ENCODE measurements around the gene PRRC2C. TPM values are rescaled to one million over a fixed set of nuclear protein-coding genes. Genes with fewer than 3 reads are reported as not detected.

The PRRC2C gene
- total and polyA plus RNA-seq, 2 experiments from 2014 or later = 47.0 to 88.9 TPM

- Histone ChIP-seq H3K9ac (no peak overlapping the region), H2AFZ (no peak overlapping the region), H3K9me2 (ENCODE audit: insufficient read depth) (no peaks in the 10 kb centered on the region), H3K79me2 (ENCODE audit: insufficient read depth) (no peaks in the 10 kb centered on the region), H3K36me3 (ENCODE audit: low read depth) (no peaks in the 10 kb centered on the region), H4K20me1 (ENCODE audit: insufficient read depth) (no peaks in the 10 kb centered on the region), H3F3A (ENCODE audit: insufficient read depth) (peaks cover 6% of the 10 kb centered on the region; the same call in 1 of the 2 replicates), H3K4me1 (ENCODE audit: insufficient read depth) (peaks cover 5% of the 10 kb centered on the region), H3K4me3 (no peak overlapping the region), H3K9me3 (ENCODE audit: low read depth) (no peaks in the 10 kb centered on the region), H3K4me2 (ENCODE audit: unreplicated experiment) (no peak overlapping the region), H3K27me3 (replicated peaks; ENCODE audit: insufficient read depth) (no peaks in the 10 kb centered on the region), H3K27ac (no peak overlapping the region)
- peak; percentile 12 for DNase-seq
- in situ Hi-C loops (cut with MboI) = no loop called here
- TF ChIP-seq EZH2phosphoT487 (IDR thresholded peaks at IDR 0.05; ENCODE audit: insufficient read depth, low read depth) = no peak
- TF ChIP-seq EZH2 (IDR thresholded peaks at IDR 0.05; ENCODE audit: insufficient read depth, poor library complexity, severe bottlenecking) = no peak
Observed at GRCh38 chr1:171446386-171446785, 38.9 kb upstream of the PRRC2C start.

DNA sequence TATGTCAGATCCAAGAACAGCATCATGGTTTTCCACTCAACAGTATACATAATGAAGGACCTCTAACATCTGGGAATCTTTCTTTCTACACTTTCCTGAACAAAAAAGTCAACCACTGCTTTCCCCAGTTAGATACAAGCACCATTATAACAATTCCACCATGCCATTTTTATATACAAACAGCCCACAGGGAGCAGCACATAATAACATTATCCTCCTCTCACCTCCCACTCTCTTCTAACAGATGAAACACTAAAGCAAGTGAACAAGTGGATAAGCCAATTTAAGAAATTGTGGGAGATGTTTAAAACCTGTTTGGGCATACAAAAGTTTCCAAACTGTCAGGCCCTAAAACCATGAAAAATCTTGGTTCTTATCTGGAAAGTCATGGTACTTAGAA lies 29.4 kb upstream of the PRRC2C start:
- Histone ChIP-seq H3K4me2 (ENCODE audit: unreplicated experiment) (no peak overlapping the region), H3F3A (ENCODE audit: insufficient read depth) (no peaks in the 10 kb centered on the region; the same call in 1 of the 2 replicates), H3K4me1 (ENCODE audit: insufficient read depth) (no peaks in the 10 kb centered on the region), H3K9me2 (ENCODE audit: insufficient read depth) (no peaks in the 10 kb centered on the region), H3K9ac (no peak overlapping the region), H3K36me3 (ENCODE audit: low read depth) (no peaks in the 10 kb centered on the region), H3K4me3 (no peak overlapping the region), H2AFZ (no peak overlapping the region), H3K27ac (no peak overlapping the region), H3K27me3 (replicated peaks; ENCODE audit: insufficient read depth) (no peaks in the 10 kb centered on the region), H3K9me3 (ENCODE audit: low read depth) (no peaks in the 10 kb centered on the region), H3K79me2 (ENCODE audit: insufficient read depth) (no peaks in the 10 kb centered on the region), H4K20me1 (ENCODE audit: insufficient read depth) (no peaks in the 10 kb centered on the region)
- no peak for DNase-seq
- TF ChIP-seq EZH2phosphoT487 (IDR thresholded peaks at IDR 0.05; ENCODE audit: insufficient read depth, low read depth) (no peak), EZH2 (IDR thresholded peaks at IDR 0.05; ENCODE audit: insufficient read depth, poor library complexity, severe bottlenecking) (no peak)
- in situ Hi-C loops (cut with MboI) = no loop called here

DNA sequence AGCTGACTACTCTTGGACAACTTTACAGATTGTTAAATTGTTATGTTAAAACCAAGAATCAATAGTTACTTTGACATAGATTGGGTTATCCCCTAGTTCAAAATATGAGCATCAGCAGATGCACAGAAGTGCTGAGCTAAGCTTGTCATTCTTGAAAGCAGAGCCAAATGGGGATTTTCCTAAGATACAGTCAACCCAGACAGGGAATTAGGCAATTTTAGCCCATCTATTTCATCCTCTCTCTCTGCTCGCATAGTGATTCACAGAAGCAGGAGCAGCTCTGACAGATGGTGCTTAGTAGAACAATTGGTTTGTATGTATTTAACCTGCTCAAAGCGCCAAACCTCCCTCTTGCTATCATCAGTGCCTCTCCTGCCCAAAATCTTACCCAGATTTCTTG lies 27.9 kb upstream of the PRRC2C start:
- H3K27me3 ChIP-seq (replicated peaks; ENCODE audit: insufficient read depth) = no peaks in the 10 kb centered on the region
- no peaks in the 10 kb centered on the region for H3K79me2 ChIP-seq (ENCODE audit: insufficient read depth)
- H3K9me2 ChIP-seq (ENCODE audit: insufficient read depth) = no peaks in the 10 kb centered on the region
- no peaks in the 10 kb centered on the region for H3K9me3 ChIP-seq (ENCODE audit: low read depth)
- H4K20me1 ChIP-seq (ENCODE audit: insufficient read depth) = no peaks in the 10 kb centered on the region
- WGBS, 2 experiments (ENCODE audit: low coverage in 1 of 2, low lambda C conversion rate in 2 of 2, missing lambda C conversion rate in 2 of 2) = 15 to 29% methylated on average over 2 of the region's 2 CpGs
- no peak overlapping the region for H3K4me3 ChIP-seq
- no peaks in the 10 kb centered on the region; the same call in 1 of the 2 replicates for H3F3A ChIP-seq (ENCODE audit: insufficient read depth)
- DNase-seq = peak; percentile 71
- no peaks in the 10 kb centered on the region for H3K4me1 ChIP-seq (ENCODE audit: insufficient read depth)
- no peak overlapping the region for H2AFZ ChIP-seq
- H3K4me2 ChIP-seq (ENCODE audit: unreplicated experiment) = no peak overlapping the region
- in situ Hi-C loops (cut with MboI) = no loop called here
- no peak for TF ChIP-seq EZH2phosphoT487 (IDR thresholded peaks at IDR 0.05; ENCODE audit: insufficient read depth, low read depth)
- no peak for TF ChIP-seq EZH2 (IDR thresholded peaks at IDR 0.05; ENCODE audit: insufficient read depth, poor library complexity, severe bottlenecking)
- H3K9ac ChIP-seq = no peak overlapping the region
- no peaks in the 10 kb centered on the region for H3K36me3 ChIP-seq (ENCODE audit: low read depth)
- no peak overlapping the region for H3K27ac ChIP-seq

GRCh38 chr1:171460018-171460620 lies 25.2 kb upstream of the PRRC2C start:
- Histone ChIP-seq H3K36me3 (ENCODE audit: low read depth) (no peaks in the 10 kb centered on the region), H3K4me3 (no peak overlapping the region), H3F3A (ENCODE audit: insufficient read depth) (no peaks in the 10 kb centered on the region; the same call in 1 of the 2 replicates), H3K79me2 (ENCODE audit: insufficient read depth) (no peaks in the 10 kb centered on the region), H3K9me2 (ENCODE audit: insufficient read depth) (no peaks in the 10 kb centered on the region), H3K4me1 (ENCODE audit: insufficient read depth) (no peaks in the 10 kb centered on the region), H3K27me3 (replicated peaks; ENCODE audit: insufficient read depth) (no peaks in the 10 kb centered on the region), H2AFZ (no peak overlapping the region), H4K20me1 (ENCODE audit: insufficient read depth) (no peaks in the 10 kb centered on the region), H3K9ac (no peak overlapping the region), H3K4me2 (ENCODE audit: unreplicated experiment) (no peak overlapping the region), H3K27ac (no peak overlapping the region), H3K9me3 (ENCODE audit: low read depth) (no peaks in the 10 kb centered on the region)
- DNase-seq = no peak
- 68 to 77% methylated on average over 4 of the region's 4 CpGs for WGBS, 2 experiments (ENCODE audit: low coverage in 1 of 2, low lambda C conversion rate in 2 of 2, missing lambda C conversion rate in 2 of 2)
- no peak for TF ChIP-seq EZH2 (IDR thresholded peaks at IDR 0.05; ENCODE audit: insufficient read depth, poor library complexity, severe bottlenecking)
- in situ Hi-C loops (cut with MboI) = no loop called here

GRCh38 chr1:171467626-171468025 lies 17.7 kb upstream of the PRRC2C start:
- DNase-seq = no peak
- Histone ChIP-seq H3K27me3 (replicated peaks; ENCODE audit: insufficient read depth) (no peaks in the 10 kb centered on the region), H3F3A (ENCODE audit: insufficient read depth) (no peaks in the 10 kb centered on the region), H3K4me2 (ENCODE audit: unreplicated experiment) (no peak overlapping the region), H3K9ac (no peak overlapping the region), H3K27ac (no peak overlapping the region), H3K9me3 (ENCODE audit: low read depth) (no peaks in the 10 kb centered on the region), H3K4me3 (no peak overlapping the region), H3K4me1 (ENCODE audit: insufficient read depth) (peaks cover 11% of the 10 kb centered on the region), H2AFZ (no peak overlapping the region), H4K20me1 (ENCODE audit: insufficient read depth) (no peaks in the 10 kb centered on the region), H3K9me2 (ENCODE audit: insufficient read depth) (no peaks in the 10 kb centered on the region), H3K79me2 (ENCODE audit: insufficient read depth) (no peaks in the 10 kb centered on the region), H3K36me3 (ENCODE audit: low read depth) (no peaks in the 10 kb centered on the region)
- TF ChIP-seq EZH2phosphoT487 (IDR thresholded peaks at IDR 0.05; ENCODE audit: insufficient read depth, low read depth) (no peak), EZH2 (IDR thresholded peaks at IDR 0.05; ENCODE audit: insufficient read depth, poor library complexity, severe bottlenecking) (no peak)
- in situ Hi-C loops (cut with MboI) = no loop called here

All from GM23248 (cell line).